ENCODE data around the gene DZIP1.

DNA sequence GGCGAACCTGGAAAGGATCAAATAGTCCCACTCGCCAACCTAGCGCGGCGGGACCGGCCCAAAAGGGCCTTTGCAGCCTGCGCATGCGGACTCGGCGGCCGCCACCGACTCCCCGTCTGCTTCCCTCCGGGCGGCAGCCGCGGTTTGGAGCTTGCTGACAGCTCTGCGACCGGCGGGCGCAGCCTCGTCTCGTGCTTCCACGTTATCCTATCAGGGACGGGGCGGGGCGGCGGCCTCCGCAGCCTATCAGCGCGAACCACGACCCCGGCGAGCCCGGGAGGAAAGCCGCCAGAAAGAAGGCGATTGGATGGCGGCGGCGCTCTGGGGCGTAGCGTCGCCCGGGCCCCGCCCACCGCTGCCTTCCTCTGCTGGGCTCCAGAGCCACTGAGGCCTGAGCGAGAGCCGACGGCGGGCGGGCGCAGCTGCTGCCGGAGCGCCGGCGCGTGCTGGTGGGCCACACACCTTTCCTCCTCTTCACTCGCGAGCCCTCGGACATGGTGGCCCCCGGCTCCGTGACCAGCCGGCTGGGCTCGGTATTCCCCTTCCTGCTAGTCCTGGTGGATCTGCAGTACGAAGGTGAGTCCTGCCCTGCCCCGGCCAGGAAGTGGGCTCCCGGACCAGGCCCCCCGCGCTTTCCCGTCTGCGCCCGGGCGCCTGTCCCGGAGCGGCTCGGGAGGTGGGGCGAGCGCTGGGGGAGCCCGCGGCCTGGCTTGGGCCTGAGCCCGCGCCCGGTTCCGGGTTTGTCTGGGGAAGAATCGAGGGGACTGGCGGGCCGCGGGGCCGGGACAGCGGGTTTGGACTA, 32.5 kb upstream of the DZIP1 start, which contains the start of gene DNAJC3:
- TF ChIP-seq ZNF70 (CRISPR knock-in tag; IDR thresholded peaks at IDR 0.05) (no peak), RARB (CRISPR knock-in tag; IDR thresholded peaks at IDR 0.05) (no peak), ZFP3 (CRISPR knock-in tag; IDR thresholded peaks at IDR 0.05) (no peak), GLIS3 (CRISPR knock-in tag; IDR thresholded peaks at IDR 0.05) (no peak), OSR1 (CRISPR knock-in tag; IDR thresholded peaks at IDR 0.05) (no peak), PATZ1 (CRISPR knock-in tag; IDR thresholded peaks at IDR 0.05; ENCODE audit: borderline replicate concordance) (no peak), CSDC2 (CRISPR knock-in tag; IDR thresholded peaks at IDR 0.05) (no peak), TCF4 (CRISPR knock-in tag; IDR thresholded peaks at IDR 0.05; ENCODE audit: borderline replicate concordance) (no peak)
